OCI-LY3 (cell line): ENCODE results near the gene ZNF521.

Source experiments
- H2AFZ ChIP-seq: fragments of 200-600, 300-600 bp; shearing (Covaris generic); 2 replicates; pipeline ENCODE4 v1.6.0; 2014; ENCODE audit warnings: antibody characterized with exemption, low read depth, low read length
- H3K27ac ChIP-seq: fragments of 200-600, 300-600 bp; sonication (generic); 2 replicates; pipeline ENCODE4 v1.5.1; 2014; ENCODE audit warnings: mild to moderate bottlenecking, low read length, moderate library complexity, mixed read lengths
- H3K27me3 ChIP-seq: fragments of 200-600, 300-600 bp; sonication (generic); 2 replicates; pipeline ENCODE4 v1.6.1; 2014; ENCODE audit warnings: low read depth, low read length, mixed read lengths
- H3K36me3 ChIP-seq: fragments of 200-600, 300-600 bp; sonication (generic); replicated peaks from 2 replicates; pipeline ENCODE3; 2014; ENCODE audit warnings: low read depth, low read length, mixed read lengths
- H3K4me1 ChIP-seq: fragments of 300-600, 200-600 bp; sonication (generic); 2 replicates; pipeline ENCODE4 v1.6.1; 2014; ENCODE audit warnings: low read length, mixed read lengths
- H3K4me2 ChIP-seq: fragments of 200-600, 300-600 bp; sonication (generic); 2 replicates; pipeline ENCODE4 v1.6.1; 2014; ENCODE audit warnings: low read length, mixed read lengths
- H3K4me3 ChIP-seq: fragments of 300-600, 200-600 bp; sonication (generic); 2 replicates; pipeline ENCODE4 v1.5.1; 2014; ENCODE audit warnings: antibody characterized with exemption, mild to moderate bottlenecking, low read length, moderate library complexity
- H3K79me2 ChIP-seq: fragments of 300-600, 200-600 bp; shearing (Covaris generic); 2 replicates; pipeline ENCODE4 v1.6.1; 2014; ENCODE audit warnings: mild to moderate bottlenecking, low read length, mixed read lengths
- H3K9ac ChIP-seq: fragments of 300-600, 200-600 bp; shearing (Covaris generic); 2 replicates; pipeline ENCODE4 v1.6.0; 2014; ENCODE audit warnings: mild to moderate bottlenecking, low read length, moderate library complexity
- H3K9me3 ChIP-seq: fragments of 200-600, 300-600 bp; shearing (Covaris generic); 2 replicates; pipeline ENCODE4 v1.6.1; 2014; ENCODE audit warnings: low read length, mixed read lengths; ENCODE audit not compliant: insufficient read depth
- H4K20me1 ChIP-seq: fragments of 200-600, 300-600 bp; sonication (generic); 2 replicates; pipeline ENCODE4 v1.6.1; 2016; ENCODE audit warnings: low read length, mixed read lengths; ENCODE audit not compliant: insufficient read depth
- EZH2phosphoT487 ChIP-seq: fragments of 200-600 bp; shearing (Covaris generic); IDR thresholded peaks from 2 replicates; pipeline ENCODE4 v1.6.1; 2018; ENCODE audit warnings: antibody characterized with exemption, mixed run types, low read depth
- TF ChIP-seq, protein P1 (sequence below): fragments of 200-600, 300-600 bp; sonication (generic); IDR thresholded peaks from 2 replicates; pipeline ENCODE4 v1.5.1; 2014; ENCODE audit warnings: antibody characterized with exemption, low read length, low read depth

Gene ZNF521

DNA sequence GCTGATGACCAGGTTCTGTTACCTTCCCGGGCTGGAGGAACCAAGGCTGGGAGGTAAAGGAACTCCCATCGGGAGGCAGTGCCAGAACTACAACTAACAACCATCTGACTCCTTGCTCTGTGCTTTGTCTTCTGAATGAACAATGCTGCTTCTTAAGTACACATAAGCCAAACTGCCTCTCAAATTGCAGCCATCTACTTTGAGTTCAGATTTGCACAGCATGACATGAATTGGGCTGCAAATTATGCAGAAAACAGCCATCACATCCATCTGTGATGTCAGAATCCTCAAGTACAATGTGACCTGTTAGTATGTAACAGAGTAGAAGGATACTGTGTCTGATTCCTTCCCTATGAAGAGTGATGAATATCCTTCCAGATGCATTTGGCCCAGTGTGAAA is 290.6 kb downstream of the ZNF521 start:
- no peak for TF ChIP-seq EZH2phosphoT487
- TF ChIP-seq, protein P1, sequence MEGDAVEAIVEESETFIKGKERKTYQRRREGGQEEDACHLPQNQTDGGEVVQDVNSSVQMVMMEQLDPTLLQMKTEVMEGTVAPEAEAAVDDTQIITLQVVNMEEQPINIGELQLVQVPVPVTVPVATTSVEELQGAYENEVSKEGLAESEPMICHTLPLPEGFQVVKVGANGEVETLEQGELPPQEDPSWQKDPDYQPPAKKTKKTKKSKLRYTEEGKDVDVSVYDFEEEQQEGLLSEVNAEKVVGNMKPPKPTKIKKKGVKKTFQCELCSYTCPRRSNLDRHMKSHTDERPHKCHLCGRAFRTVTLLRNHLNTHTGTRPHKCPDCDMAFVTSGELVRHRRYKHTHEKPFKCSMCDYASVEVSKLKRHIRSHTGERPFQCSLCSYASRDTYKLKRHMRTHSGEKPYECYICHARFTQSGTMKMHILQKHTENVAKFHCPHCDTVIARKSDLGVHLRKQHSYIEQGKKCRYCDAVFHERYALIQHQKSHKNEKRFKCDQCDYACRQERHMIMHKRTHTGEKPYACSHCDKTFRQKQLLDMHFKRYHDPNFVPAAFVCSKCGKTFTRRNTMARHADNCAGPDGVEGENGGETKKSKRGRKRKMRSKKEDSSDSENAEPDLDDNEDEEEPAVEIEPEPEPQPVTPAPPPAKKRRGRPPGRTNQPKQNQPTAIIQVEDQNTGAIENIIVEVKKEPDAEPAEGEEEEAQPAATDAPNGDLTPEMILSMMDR = no peak
- H3K9ac ChIP-seq = no peak overlapping the region
- no peaks in the 10 kb centered on the region for H3K27me3 ChIP-seq
- no peaks in the 10 kb centered on the region for H3K79me2 ChIP-seq
- no peaks in the 10 kb centered on the region for H3K9me3 ChIP-seq
- H3K36me3 ChIP-seq = no peaks in the 10 kb centered on the region
- H3K27ac ChIP-seq = no peak overlapping the region
- no peak overlapping the region for H3K4me2 ChIP-seq
- H3K4me1 ChIP-seq = no peaks in the 10 kb centered on the region
- no peak overlapping the region for H2AFZ ChIP-seq
- no peak overlapping the region for H3K4me3 ChIP-seq
- H4K20me1 ChIP-seq = no peaks in the 10 kb centered on the region

DNA sequence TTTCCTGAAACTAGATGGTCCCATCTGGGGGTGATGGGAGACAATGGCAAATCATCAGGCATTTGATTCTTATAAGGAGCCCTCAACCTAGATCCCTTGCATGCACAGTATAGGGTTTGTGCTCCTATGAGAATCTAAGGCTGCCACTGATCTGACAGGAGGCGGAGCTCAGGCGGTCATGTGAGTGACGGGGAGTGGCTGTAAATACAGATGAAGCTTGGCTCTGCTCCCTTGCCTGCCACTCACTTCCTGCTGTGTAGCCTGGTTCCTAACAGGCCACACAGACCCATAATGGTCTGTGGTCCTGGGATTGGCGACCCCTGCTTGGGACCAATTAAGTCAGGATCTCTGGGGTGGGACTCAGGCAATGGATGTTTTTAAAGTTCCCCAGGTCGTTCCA is 293.4 kb downstream of the ZNF521 start:
- no peaks in the 10 kb centered on the region for H3K79me2 ChIP-seq
- H3K27ac ChIP-seq = no peak overlapping the region
- H3K4me1 ChIP-seq = no peaks in the 10 kb centered on the region
- TF ChIP-seq EZH2phosphoT487 = no peak
- TF ChIP-seq, protein P1 = no peak
- H3K9ac ChIP-seq = no peak overlapping the region
- no peak overlapping the region for H2AFZ ChIP-seq
- H3K4me3 ChIP-seq = no peak overlapping the region
- H3K27me3 ChIP-seq = no peaks in the 10 kb centered on the region
- H3K9me3 ChIP-seq = no peaks in the 10 kb centered on the region
- H4K20me1 ChIP-seq = no peaks in the 10 kb centered on the region
- H3K4me2 ChIP-seq = no peak overlapping the region
- H3K36me3 ChIP-seq = no peaks in the 10 kb centered on the region

GRCh38 chr18:25057491-25058050 is 294.4 kb downstream of the ZNF521 start:
- H3K27me3 ChIP-seq = no peaks in the 10 kb centered on the region
- no peak overlapping the region for H3K4me2 ChIP-seq
- H3K36me3 ChIP-seq = no peaks in the 10 kb centered on the region
- no peaks in the 10 kb centered on the region for H3K9me3 ChIP-seq
- H3K4me1 ChIP-seq = no peaks in the 10 kb centered on the region
- TF ChIP-seq, protein P1 = no peak
- TF ChIP-seq EZH2phosphoT487 = no peak
- H3K4me3 ChIP-seq = no peak overlapping the region
- H3K9ac ChIP-seq = no peak overlapping the region
- no peak overlapping the region for H3K27ac ChIP-seq
- no peaks in the 10 kb centered on the region for H3K79me2 ChIP-seq
- no peak overlapping the region for H2AFZ ChIP-seq
- no peaks in the 10 kb centered on the region for H4K20me1 ChIP-seq

GRCh38 chr18:25056429-25056828 is 295.5 kb downstream of the ZNF521 start:
- Histone ChIP-seq H3K9me3 (no peaks in the 10 kb centered on the region), H3K4me3 (no peak overlapping the region), H3K79me2 (no peaks in the 10 kb centered on the region), H3K4me1 (no peaks in the 10 kb centered on the region), H3K36me3 (no peaks in the 10 kb centered on the region), H3K27ac (no peak overlapping the region), H3K9ac (no peak overlapping the region), H4K20me1 (no peaks in the 10 kb centered on the region), H3K4me2 (no peak overlapping the region), H2AFZ (no peak overlapping the region), H3K27me3 (no peaks in the 10 kb centered on the region)
- TF ChIP-seq, protein P1 = no peak
- TF ChIP-seq EZH2phosphoT487 = no peak
